ENCODE results near the gene SLC35F4.
"Not testable (repeated sequence)": the region's sequence is repeated elsewhere in the genome, so short reads cannot be mapped to it uniquely, and the experiment has no call there.

SLC35F4 gene

GRCh38 chr14:57725399-57726077 is 140.4 kb downstream of the SLC35F4 start:
- DNase-seq (ENCODE audit: low read depth) = peak; percentile 78

DNA sequence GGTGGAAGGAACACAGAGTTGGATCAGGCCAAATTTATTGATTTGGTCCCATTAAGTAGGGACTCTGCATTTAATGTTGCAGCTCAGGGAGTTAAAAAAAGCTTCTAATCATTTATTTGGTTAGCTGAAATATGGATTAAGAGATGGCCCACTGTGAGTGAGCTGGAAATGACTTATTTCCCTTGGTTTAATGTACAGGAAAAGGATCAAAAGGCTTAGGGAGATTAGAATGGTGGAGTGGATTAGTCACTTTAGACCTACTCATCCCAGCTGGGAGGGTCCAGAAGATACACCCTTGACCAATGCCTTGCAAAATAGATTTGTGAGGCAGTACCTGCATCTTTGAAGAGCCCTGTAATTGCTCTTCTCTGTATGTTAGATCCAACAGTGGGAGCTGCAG is 143.8 kb downstream of the SLC35F4 start:
- peak; percentile 38 for DNase-seq (ENCODE audit: low read depth)

DNA sequence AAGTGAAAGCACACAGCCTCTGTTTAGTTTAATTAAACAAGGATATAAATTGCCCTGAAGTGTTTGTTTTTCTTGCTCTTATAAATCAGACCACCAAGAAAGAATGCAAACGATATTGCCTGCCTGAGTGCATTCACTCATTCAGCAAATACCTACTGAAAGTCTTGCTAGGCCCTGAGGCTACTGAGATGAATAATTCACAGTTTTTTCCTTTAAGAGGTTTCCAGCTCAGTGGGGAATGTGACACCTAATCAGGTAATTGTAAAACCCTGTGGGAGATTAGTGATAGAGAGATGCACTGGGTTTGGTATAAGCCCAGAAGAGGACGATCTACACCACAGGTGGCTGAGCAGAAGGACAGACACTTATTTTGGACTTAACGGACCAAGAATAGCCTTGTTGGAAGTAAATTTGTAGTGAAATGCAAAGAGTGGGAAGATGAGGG is 151.4 kb downstream of the SLC35F4 start:
- DNase-seq (ENCODE audit: low read depth) = no peak

GRCh38 chr14:57712698-57713097 is 153.2 kb downstream of the SLC35F4 start:
- no peak for DNase-seq (ENCODE audit: low read depth)

GRCh38 chr14:57712102-57712501 is 153.8 kb downstream of the SLC35F4 start:
- no peak for DNase-seq (ENCODE audit: low read depth)

- no peak for DNase-seq (ENCODE audit: low read depth)
These were observed 156.0 kb downstream of the SLC35F4 start for GRCh38 chr14:57709909-57710308.

- not testable (repeated sequence) for DNase-seq (ENCODE audit: low read depth)
These were observed 156.8 kb downstream of the SLC35F4 start for GRCh38 chr14:57709086-57709485.

- no peak for DNase-seq (ENCODE audit: low read depth)
These were observed 158.7 kb downstream of the SLC35F4 start for GRCh38 chr14:57707219-57707618.

GRCh38 chr14:57704763-57705162 is 161.1 kb downstream of the SLC35F4 start:
- no peak for DNase-seq (ENCODE audit: low read depth)

- DNase-seq (ENCODE audit: low read depth) = no peak
These were observed 165.9 kb downstream of the SLC35F4 start for GRCh38 chr14:57699947-57700346.

DNA sequence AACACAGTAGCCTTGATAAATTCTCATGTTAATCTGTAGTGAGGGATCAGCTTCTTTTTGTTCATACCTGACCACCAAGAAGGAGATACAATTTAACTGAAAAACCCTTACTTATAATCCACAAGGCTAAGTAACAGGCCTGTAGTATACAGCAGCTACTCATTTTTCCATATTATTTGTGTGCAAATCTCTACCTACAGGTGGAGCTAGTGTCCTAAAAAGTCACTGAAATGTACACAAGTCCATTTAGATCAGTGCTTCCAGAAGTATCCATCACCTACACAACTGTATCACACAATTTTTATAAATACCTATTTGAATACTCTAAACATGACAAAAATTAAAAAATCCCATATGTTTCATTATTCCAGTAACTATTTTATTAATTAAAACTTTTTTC is 173.2 kb downstream of the SLC35F4 start:
- peak; percentile 63 for DNase-seq (ENCODE audit: low read depth)

- no peak for DNase-seq (ENCODE audit: low read depth)
These were observed 178.5 kb downstream of the SLC35F4 start for GRCh38 chr14:57687416-57687815.

DNA sequence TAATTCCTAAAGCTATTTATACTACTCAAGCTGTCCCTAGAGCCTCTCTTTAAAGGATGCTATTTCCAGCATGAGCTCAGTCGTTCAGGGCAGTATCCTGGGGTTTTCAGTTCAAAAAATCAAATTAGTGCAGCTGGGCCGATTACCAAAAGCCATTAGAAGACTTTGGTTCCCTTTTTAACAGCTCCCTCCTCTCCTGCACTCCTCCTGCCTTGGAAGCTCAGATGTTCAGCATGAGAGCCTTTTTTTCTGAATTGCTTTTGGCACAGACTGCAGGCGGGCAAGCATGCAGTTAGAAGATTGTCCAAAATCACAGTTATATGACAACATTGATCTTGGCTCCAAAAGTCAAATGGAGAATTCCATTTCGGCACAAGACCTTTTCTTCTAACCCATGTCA is 179.6 kb downstream of the SLC35F4 start:
- DNase-seq (ENCODE audit: low read depth) = no peak

GRCh38 chr14:57671021-57671420 is 194.9 kb downstream of the SLC35F4 start:
- no peak for DNase-seq (ENCODE audit: low read depth)

- DNase-seq (ENCODE audit: low read depth) = no peak
These were observed 205.7 kb downstream of the SLC35F4 start for GRCh38 chr14:57660208-57660607.

DNA sequence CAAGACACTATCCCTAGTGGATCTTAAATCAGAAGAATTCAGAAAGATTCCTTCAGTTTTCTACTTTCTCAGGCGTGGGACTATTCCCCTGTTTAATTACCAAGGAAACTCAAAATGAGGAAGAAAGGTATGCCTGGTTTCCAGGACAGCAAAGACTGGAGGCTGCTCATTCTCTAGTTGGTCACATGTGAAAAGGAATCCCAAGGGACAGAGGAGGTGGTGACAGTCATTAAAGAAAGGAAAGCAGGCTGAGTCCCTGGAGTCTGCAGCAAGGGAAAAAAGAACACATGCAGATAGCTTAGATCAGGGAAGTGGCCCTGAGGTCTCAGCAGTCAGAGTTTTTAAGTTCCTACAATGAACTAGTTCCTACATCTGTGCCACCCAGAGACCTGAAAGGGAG is 206.8 kb downstream of the SLC35F4 start:
- DNase-seq (ENCODE audit: low read depth) = no peak

- DNase-seq (ENCODE audit: low read depth) = peak; percentile 18
These were observed 208.4 kb downstream of the SLC35F4 start for GRCh38 chr14:57657487-57657886.

DNA sequence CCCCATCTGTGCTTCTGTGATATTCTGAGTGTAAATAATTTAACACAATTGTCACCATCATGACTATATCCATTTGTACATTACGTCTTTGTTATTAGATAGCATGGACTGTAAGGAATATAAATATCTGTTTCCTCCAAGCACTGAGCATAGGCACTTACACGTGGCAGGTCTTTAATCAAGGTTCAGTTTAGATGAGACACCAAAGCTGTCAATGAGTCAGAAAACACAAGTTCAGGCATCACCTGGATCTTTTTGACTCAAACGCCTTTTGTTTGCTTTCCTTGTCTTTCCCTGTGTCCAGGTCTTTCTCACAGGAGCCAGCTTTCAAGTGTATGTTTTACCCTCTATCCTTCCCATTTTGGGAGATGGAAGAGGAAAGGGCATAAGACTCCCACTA is 209.0 kb downstream of the SLC35F4 start:
- DNase-seq (ENCODE audit: low read depth) = no peak

DNA sequence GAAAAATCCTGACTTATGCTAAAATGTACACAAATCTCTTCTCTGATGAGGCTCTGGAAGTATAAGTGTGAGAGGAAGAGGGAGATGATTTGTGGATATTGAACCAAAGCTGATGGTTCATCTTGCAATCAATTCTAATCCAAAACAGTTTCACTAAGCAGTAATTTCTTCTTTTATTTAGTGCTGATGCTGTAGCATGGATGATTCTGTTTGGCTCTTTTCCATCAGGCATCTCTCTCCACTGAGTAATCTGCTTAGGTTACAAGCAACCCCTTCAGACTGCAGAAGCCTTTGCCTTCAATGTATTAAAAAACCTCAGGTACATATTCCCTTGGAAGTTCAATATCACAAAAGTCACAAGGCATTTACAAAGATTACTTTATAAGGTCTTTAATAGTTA is 213.1 kb downstream of the SLC35F4 start:
- no peak for DNase-seq (ENCODE audit: low read depth)

DNA sequence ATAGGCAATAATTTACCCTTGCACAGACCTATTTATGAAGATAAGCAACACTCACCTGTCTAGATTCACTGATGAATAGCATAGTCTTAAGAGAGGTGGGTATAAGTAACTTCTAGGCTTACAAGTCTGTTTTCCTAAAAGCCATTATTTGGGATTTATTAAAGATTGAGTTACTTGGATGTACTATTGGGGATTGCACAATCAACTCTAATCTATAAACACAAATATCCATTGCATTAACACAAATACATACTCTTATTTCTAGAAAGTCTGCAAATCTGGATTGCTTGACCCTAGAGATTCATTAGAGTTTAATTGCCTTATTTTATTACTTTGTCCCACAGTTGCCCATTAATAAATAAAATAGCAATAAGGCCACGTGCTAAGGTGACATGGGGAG is 224.1 kb downstream of the SLC35F4 start:
- DNase-seq (ENCODE audit: low read depth) = no peak

DNA sequence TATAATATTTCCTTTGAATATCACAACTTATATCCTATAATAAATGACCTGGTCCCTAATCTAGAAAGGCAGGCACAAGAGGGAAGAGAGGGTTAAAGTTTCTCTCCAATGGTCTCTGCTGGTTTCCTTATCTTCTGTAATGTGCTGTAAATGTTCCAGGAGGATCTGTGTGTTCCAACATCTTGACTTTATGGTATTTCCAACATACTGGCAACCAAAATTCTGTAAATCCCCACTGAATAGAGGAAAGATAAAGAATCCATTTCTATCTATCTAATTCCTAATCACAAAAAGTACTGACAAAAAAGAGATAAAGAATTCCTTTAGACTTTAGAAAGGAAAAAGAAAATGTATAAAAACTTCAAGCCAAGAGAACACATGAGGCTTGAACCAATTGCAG is 225.9 kb downstream of the SLC35F4 start:
- no peak for DNase-seq (ENCODE audit: low read depth)

DNA sequence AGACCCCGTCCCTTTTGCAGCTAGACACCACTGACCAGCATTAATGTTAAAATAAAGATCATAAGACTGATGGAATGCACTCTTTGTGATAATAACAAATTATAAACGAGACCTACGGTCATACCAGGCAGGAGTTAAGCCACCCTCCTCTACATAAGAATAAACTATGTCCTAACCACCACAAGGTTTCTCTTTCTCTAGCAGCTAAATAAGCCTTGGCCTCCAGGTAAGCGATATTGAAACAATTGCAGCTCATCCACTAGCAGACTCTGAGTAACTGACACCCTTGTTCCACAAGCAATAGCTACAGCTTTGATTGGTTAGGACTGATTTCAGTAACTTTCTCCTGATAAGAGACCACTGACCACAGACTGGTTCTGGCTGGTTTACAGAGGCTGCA is 228.0 kb downstream of the SLC35F4 start:
- no peak for DNase-seq (ENCODE audit: low read depth)

GRCh38 chr14:57634335-57634734 is 231.6 kb downstream of the SLC35F4 start:
- no peak for DNase-seq (ENCODE audit: low read depth)

DNA sequence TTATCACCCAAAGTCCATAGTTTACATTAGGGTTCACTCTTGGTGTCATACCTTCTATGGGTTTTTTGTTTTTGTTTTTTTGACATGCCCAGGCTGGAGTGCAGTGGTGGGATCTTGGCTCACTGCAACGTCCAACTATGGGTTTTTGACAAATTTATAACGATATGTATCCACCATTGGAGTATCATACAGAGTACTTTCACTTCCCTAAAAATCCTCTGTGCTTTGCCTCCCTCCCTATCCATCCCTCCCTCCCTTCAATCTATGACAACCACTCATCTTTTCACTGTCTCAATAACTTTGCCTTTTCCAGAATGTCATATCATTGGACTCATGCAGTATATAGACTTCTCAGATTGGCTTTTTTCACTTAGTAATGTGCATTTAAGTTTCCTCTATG is 233.2 kb downstream of the SLC35F4 start:
- DNase-seq (ENCODE audit: low read depth) = no peak
